Measurements from ENCODE around the gene ABCA13.

The ABCA13 gene

DNA sequence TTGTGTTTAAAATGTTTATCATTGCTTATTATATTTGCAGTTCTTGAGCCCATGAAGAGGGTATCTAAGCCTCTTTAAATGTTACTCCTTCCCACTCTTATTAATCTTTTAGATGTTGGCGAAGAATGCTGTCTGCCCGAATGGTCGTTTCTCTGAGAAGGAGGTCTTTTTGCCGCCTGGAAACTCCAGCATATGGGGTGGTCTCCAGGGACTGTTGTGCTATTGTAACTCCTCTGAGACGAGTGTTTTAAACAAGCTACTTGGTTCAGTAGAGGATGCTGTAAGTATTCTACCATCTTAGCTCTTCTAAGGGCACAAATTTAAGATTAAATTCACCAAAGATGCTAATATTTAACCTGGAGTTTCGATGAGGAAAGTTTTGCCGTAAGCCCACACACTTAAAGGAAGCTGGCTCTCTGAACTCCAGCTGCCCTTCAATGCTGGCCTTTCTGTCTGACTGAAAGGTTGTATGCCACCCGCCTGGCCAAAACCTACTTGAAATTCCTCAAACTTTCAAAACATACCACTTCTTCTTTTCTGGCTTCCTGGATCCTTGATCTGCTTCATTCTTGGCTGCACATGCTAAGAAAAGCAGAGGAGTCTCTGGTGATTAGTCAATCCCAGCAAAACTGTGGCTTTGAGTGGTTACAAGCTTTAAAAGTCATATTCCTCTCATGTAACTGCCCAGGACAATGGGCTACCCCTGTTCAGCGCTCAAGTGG lies 74.7 kb downstream of the ABCA13 start:
- Histone ChIP-seq H2AFZ (ENCODE audit: low read length) (no peak overlapping the region), H3K9me2 (replicated peaks; ENCODE audit: low read depth, low read length) (no peaks in the 10 kb centered on the region), H3K79me2 (ENCODE audit: insufficient read depth, low read length) (no peaks in the 10 kb centered on the region), H3K4me1 (ENCODE audit: insufficient read depth, low read length, poor library complexity, severe bottlenecking) (no peaks in the 10 kb centered on the region), H4K20me1 (ENCODE audit: insufficient read depth, low read length, poor library complexity, severe bottlenecking) (no peaks in the 10 kb centered on the region), H3K4me2 (ENCODE audit: low read depth, low read length, poor library complexity, severe bottlenecking) (no peak overlapping the region), H3K4me3 (ENCODE audit: low read length, poor library complexity, severe bottlenecking) (no peak overlapping the region), H3F3A (ENCODE audit: low read depth) (no peaks in the 10 kb centered on the region), H3K36me3 (ENCODE audit: insufficient read depth, low read length) (no peaks in the 10 kb centered on the region), H3K9ac (ENCODE audit: low read depth, low read length, poor library complexity, severe bottlenecking) (no peak overlapping the region), H3K9me3 (ENCODE audit: insufficient read depth, low read depth, low read length) (no peaks in the 10 kb centered on the region), H3K27me3 (ENCODE audit: insufficient read depth, low read length, poor library complexity, severe bottlenecking) (no peaks in the 10 kb centered on the region)
- TF ChIP-seq EZH2phosphoT487 (IDR thresholded peaks at IDR 0.05; ENCODE audit: borderline replicate concordance) (no peak), CTCF (conservative IDR thresholded peaks at IDR 0.05; ENCODE audit: low read length) (no peak)

GRCh38 chr7:48249166-48249565 lies 77.9 kb downstream of the ABCA13 start:
- Histone ChIP-seq H3K27me3 (ENCODE audit: insufficient read depth, low read length, poor library complexity, severe bottlenecking) (no peaks in the 10 kb centered on the region), H3K79me2 (ENCODE audit: insufficient read depth, low read length) (no peaks in the 10 kb centered on the region), H3K9ac (ENCODE audit: low read depth, low read length, poor library complexity, severe bottlenecking) (no peak overlapping the region), H2AFZ (ENCODE audit: low read length) (no peak overlapping the region), H3K36me3 (ENCODE audit: insufficient read depth, low read length) (no peaks in the 10 kb centered on the region), H3K9me2 (replicated peaks; ENCODE audit: low read depth, low read length) (no peaks in the 10 kb centered on the region), H3K9me3 (ENCODE audit: insufficient read depth, low read depth, low read length) (no peaks in the 10 kb centered on the region), H4K20me1 (ENCODE audit: insufficient read depth, low read length, poor library complexity, severe bottlenecking) (no peaks in the 10 kb centered on the region), H3F3A (ENCODE audit: low read depth) (no peaks in the 10 kb centered on the region), H3K4me1 (ENCODE audit: insufficient read depth, low read length, poor library complexity, severe bottlenecking) (no peaks in the 10 kb centered on the region), H3K4me2 (ENCODE audit: low read depth, low read length, poor library complexity, severe bottlenecking) (no peak overlapping the region), H3K4me3 (ENCODE audit: low read length, poor library complexity, severe bottlenecking) (no peak overlapping the region)
- no peak for TF ChIP-seq EZH2phosphoT487 (IDR thresholded peaks at IDR 0.05; ENCODE audit: borderline replicate concordance)
- no peak for TF ChIP-seq CTCF (conservative IDR thresholded peaks at IDR 0.05; ENCODE audit: low read length)

- Histone ChIP-seq H3K4me1 (ENCODE audit: insufficient read depth, low read length, poor library complexity, severe bottlenecking) (no peaks in the 10 kb centered on the region), H3K4me2 (ENCODE audit: low read depth, low read length, poor library complexity, severe bottlenecking) (no peak overlapping the region), H2AFZ (ENCODE audit: low read length) (no peak overlapping the region), H3K9ac (ENCODE audit: low read depth, low read length, poor library complexity, severe bottlenecking) (no peak overlapping the region), H3K27me3 (ENCODE audit: insufficient read depth, low read length, poor library complexity, severe bottlenecking) (no peaks in the 10 kb centered on the region), H3K9me3 (ENCODE audit: insufficient read depth, low read depth, low read length) (no peaks in the 10 kb centered on the region), H3F3A (ENCODE audit: low read depth) (no peaks in the 10 kb centered on the region), H3K9me2 (replicated peaks; ENCODE audit: low read depth, low read length) (no peaks in the 10 kb centered on the region), H3K36me3 (ENCODE audit: insufficient read depth, low read length) (no peaks in the 10 kb centered on the region), H3K79me2 (ENCODE audit: insufficient read depth, low read length) (no peaks in the 10 kb centered on the region), H4K20me1 (ENCODE audit: insufficient read depth, low read length, poor library complexity, severe bottlenecking) (no peaks in the 10 kb centered on the region), H3K4me3 (ENCODE audit: low read length, poor library complexity, severe bottlenecking) (no peak overlapping the region)
- TF ChIP-seq CTCF (conservative IDR thresholded peaks at IDR 0.05; ENCODE audit: low read length) = no peak
- TF ChIP-seq EZH2phosphoT487 (IDR thresholded peaks at IDR 0.05; ENCODE audit: borderline replicate concordance) = no peak
These were observed 79.2 kb downstream of the ABCA13 start for GRCh38 chr7:48250441-48250951.

All from Loucy (cell line).